GM18909 (cell line): ENCODE results near the gene MELK.
"Not testable (repeated sequence)": the region's sequence is repeated elsewhere in the genome, so short reads cannot be mapped to it uniquely, and the experiment has no call there.

Source experiments
- ATAC-seq: cut with Tn5 transposase; IDR thresholded peaks from one replicate; pipeline ENCODE4 v1.9.1; 2021; ENCODE audit warnings: mild to moderate bottlenecking; ENCODE audit not compliant: unreplicated experiment, poor library complexity

MELK gene

GRCh38 chr9:36572515-36573418 lies at the start of gene MELK:
TSS of gene MELK (plus strand) at chr9:36572895. CDS start at chr9:36581682, 8,787 bp downstream.
- ATAC-seq = peak; percentile 77

DNA sequence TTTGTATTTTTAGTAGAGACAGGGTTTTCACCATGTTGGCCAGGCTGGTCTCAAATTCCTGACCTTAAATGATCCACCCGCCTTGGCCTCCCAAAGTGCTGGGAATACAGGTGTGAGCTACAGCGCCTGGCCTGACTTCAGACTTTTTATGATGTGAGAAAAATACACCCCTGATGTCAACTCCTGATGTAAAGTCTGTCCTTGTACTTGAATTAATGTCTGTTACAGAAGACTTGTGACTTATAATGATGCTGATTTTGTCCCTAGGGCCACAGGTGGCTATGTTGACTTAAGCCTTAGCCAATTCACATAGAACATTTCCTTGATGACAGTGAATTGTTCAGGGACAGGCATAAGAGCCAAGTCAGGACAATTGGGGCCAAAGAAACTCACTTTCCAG lies 42.5 kb upstream of the MELK start:
- ATAC-seq = no peak

DNA sequence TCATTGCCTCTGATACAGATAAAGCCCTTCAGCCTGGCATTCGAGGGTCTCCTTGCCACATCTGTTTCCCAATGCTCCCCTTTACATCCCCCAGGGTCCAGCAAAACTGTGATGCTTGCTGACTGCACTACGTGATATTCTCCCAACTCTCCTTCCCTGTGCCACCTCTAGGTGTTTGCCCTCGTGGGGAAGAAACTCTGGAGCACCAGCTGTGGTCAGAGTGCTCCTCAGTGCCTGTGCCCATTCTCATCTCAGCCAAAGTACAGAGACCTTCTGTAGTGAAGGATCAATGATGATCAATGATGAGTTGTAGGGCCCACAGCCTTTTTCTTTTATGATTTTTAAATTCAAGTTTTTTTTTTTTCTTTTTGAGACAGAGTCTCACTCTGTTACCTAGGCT lies 40.3 kb upstream of the MELK start:
- no peak for ATAC-seq

GRCh38 chr9:36533726-36534125 lies 39.0 kb upstream of the MELK start:
- not testable (repeated sequence) for ATAC-seq

DNA sequence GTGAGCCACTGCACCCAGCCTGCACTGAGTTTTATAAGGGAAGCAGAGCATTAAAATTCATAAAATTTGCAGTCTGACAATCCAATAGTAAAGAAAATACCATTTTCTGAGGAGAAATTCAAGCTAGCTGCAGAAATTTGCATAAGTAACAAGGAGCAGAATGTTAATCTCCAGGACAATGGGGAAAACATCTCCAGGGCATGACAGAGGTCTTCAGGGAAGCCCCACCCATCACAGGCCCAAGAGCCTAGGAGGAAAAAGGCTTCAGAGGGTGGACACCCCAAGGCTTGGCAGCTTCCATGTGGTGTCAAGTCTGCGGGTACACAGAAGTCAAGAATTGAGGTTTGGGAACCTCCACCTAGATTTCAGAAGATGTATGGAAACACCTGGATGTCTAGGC lies 37.6 kb upstream of the MELK start:
- ATAC-seq = no peak

GRCh38 chr9:36537861-36538260 lies 34.8 kb upstream of the MELK start:
- ATAC-seq = no peak

- no peak for ATAC-seq
These were observed 30.3 kb upstream of the MELK start for GRCh38 chr9:36542355-36542754.

DNA sequence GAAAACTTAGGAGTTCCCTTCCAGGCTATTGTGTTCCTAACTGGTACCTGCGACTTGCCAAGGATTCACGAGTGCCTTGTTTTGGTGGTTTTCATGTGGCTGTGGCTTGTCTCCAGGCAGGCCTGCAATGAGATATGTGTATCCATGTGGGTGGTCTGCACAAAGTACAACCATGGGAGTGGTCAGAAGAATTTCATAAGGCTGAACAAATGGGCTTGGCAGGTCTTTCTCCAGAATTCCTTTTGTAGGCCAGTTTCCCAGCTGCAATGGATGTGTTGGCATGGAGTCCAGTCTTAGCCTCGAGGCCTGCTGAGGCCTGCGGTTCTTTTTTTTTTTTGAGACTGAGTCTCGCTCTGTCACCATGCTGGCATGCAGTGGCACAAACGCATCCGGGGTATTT lies 28.8 kb upstream of the MELK start:
- no peak for ATAC-seq

DNA sequence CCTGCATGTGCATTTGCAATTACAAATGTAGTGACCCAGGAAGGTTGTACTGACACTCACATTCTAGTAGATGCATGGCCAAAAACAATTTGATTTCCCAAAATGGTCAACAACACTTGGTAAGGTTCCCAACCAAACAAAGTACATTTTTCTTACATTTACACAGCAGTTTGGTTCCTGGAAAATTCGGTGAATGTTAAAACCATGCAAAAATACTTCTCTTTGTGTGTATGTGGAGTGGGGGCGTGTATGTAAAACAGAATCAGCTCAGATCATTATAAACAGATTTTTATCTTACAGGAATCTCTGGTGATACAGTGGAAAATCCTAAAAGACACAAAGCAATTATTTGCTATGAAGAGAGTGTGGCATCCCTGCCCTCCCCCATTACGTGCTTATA lies 25.1 kb upstream of the MELK start:
- no peak for ATAC-seq

- no peak for ATAC-seq
These were observed 24.2 kb upstream of the MELK start for GRCh38 chr9:36548454-36548853.

GRCh38 chr9:36550135-36550534 lies 22.6 kb upstream of the MELK start:
- ATAC-seq = no peak

DNA sequence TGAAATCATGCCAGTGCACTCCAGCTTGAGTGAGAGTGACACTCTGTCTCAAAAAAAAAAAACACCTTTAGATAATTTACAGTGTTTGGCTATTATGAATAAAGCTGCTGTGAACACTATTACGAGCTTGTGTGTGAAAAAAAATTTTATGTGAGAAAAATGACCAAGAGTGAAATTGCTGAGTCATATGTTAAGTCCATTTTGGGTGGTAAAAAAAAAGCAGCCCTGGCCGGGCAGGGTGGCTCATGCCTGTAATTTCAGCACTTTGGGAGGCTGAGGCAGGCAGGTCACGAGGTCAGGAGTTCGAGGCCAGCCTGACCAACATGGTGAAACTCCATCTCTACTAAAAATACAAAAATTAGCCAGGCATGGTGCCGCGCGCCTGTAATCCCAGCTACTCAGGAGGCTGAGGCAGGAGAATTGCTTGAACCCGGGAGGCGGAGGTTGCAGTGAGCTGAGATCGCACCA lies 22.0 kb upstream of the MELK start:
- ATAC-seq = peak; percentile 46

DNA sequence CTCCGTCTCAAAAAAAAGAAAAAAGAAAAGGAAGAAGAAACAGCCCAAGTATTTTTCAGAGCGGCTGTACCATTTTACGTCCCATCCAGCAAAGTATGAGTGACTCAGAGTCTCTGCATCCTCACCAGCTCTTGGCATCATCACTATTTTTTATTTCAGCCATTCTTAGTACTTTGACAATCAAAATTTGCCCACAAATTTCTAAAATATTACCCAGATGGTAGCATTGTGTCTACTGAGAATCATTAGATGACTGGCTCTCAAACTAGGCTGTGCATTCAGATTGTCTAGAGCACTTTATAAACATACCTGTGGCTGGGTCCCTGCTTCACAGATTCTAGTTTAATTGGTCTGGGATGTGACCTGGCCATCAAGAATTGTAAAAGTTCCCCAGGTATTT lies 21.6 kb upstream of the MELK start:
- no peak for ATAC-seq

GRCh38 chr9:36551910-36552309 lies 20.8 kb upstream of the MELK start:
- no peak for ATAC-seq

- ATAC-seq = no peak
These were observed 13.5 kb upstream of the MELK start for GRCh38 chr9:36559036-36559695.

DNA sequence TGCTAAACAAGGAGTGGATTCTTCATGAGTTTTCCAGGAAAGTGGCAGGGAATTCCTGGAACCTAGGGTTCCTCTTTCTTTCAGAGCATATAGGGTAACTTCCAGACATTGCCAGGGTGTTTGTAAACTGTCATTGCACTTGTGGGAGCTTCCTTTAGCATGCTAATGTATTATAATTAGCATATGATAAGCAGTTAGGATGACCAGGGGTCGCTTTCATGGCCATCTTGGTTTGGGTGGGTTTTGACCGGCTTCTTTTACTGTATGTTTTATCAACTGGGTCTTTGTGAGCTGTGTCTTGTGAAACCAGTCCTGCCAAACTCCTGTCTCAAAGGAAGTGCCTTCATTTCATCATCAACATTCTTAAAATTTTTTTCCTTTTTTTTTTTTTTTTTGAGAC lies 11.9 kb upstream of the MELK start:
- ATAC-seq = no peak

DNA sequence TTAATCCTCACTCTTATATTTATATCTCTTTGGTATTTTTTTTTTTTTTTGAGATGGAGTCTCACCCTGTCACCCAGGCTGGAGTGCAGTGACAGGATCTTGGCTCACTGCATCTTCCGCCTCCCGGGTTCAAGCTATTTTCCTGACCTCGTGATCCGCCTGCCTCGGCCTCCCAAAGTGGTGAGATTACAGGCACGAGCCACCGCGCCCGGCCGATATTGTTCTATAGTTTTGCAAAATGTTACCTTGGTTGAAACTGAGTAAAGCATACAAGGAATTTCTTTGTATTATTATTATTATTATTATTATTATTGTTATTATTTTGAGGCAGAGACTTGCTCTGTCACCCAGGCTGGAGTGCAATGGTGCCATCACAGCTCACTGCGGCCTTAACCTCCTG lies 9.9 kb upstream of the MELK start:
- not testable (repeated sequence) for ATAC-seq

DNA sequence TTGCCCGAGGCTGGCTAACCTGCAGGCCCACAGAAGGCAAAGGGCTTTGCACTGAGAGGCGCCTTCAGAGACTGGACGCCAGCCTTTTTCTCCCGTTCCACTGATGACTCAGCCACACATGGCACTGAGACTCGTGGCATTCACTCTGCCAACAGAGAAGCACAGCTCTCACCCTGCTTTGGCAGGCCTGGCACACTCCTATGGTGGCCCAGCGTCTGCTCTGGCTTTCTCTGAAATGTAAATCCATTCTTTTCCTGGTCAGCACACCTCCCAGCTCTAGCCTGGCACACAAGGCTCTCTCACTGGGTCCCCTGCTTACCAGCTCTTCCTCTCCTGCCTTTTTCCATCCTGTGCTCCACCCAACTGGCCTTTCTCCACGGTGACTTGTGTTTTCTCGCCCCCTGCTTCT lies 5.9 kb upstream of the MELK start:
- ATAC-seq = no peak

DNA sequence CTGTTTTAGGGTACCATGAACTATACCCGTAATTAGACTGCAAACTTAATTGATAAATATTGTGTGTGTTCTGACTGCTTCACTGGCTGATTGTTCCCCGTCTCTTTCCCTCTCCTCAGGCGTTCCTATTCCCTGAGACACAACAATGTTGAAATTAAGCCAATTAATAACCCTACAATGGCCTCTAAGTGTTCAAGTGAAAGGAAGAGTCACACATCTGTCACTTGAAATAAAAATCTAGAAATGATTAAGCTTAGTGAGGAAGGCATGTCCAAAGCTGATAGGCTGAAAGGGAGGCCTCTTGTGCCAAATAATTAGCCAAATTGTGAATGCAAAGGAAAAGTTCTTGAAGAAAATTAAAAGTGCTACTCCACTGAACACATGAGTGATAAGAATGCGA lies 4.0 kb upstream of the MELK start:
- not testable (repeated sequence) for ATAC-seq

GRCh38 chr9:36571333-36571732 lies 1.4 kb upstream of the MELK start:
- no peak for ATAC-seq

DNA sequence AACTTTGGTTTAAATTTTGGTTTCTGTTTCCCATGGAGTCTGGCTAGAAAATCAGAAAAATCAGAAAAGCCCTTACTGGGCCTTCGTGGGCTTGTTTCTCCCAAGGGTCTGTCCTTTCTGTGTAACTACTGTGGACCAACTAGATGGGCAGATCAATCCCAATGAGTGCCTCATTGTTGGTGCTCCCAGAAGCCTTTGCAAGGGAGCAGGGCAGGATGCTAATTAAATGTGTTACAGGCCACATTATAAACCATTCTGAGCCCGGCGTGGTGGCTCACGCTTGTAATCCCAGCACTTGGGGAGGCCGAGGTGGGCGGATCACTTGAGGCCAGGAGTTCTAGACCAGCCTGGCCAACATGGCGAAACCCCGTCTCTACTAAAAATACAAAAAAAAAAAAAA lies 1.4 kb downstream of the MELK start:
- not testable (repeated sequence) for ATAC-seq
